HL-60 (cell line): Measurements from ENCODE around the gene NKD1.

Source experiments
- DNase-seq, 2 experiments: peaks; one replicate each; pipeline ENCODE4 v3.0.0-alpha.2; 2010 to 2020; ENCODE audit warnings: low read depth in 1 of 2, low spot score in 1 of 2
- H3K27ac ChIP-seq: fragments of 250-450 bp; sonication (Bioruptor Pico); replicated peaks from 2 replicates; pipeline ENCODE4 v1.5.1; 2020; ENCODE audit warnings: mild to moderate bottlenecking, moderate library complexity
- H3K27me3 ChIP-seq: fragments of 250-450 bp; sonication (Bioruptor Pico); 2 replicates; pipeline ENCODE4 v1.5.1; 2021; ENCODE audit warnings: mild to moderate bottlenecking, moderate library complexity; ENCODE audit not compliant: insufficient read depth, poor library complexity, severe bottlenecking
- H3K4me3 ChIP-seq: replicated peaks from 2 replicates; pipeline ENCODE4 v1.5.1; 2011; ENCODE audit warnings: mild to moderate bottlenecking, control low read depth, low read length; ENCODE audit not compliant: insufficient read depth
- GABPA ChIP-seq: IDR thresholded peaks from 2 replicates; pipeline ENCODE4 v1.6.1; 2012; ENCODE audit warnings: low read depth
- POLR2AphosphoS5 ChIP-seq: IDR thresholded peaks from 2 replicates; pipeline ENCODE4 v1.6.1; 2012; ENCODE audit warnings: low read depth
- REST ChIP-seq: IDR thresholded peaks from 2 replicates; pipeline ENCODE4 v1.6.1; 2012; ENCODE audit warnings: low read depth; ENCODE audit not compliant: insufficient replicate concordance
- SPI1 ChIP-seq: IDR thresholded peaks from 2 replicates; pipeline ENCODE4 v1.6.1; 2012; ENCODE audit warnings: low read depth, mild to moderate bottlenecking, borderline replicate concordance
- TF ChIP-seq, protein P1 (sequence below): IDR thresholded peaks from one replicate; pipeline ENCODE4 v1.5.1; 2011; ENCODE audit warnings: low read length, control low read depth, inconsistent platforms; ENCODE audit not compliant: insufficient read depth

NKD1 gene

GRCh38 chr16:50549561-50549915 lies 1.3 kb downstream of the NKD1 start:
- peaks cover 18% of the 10 kb centered on the region for H3K27me3 ChIP-seq

DNA sequence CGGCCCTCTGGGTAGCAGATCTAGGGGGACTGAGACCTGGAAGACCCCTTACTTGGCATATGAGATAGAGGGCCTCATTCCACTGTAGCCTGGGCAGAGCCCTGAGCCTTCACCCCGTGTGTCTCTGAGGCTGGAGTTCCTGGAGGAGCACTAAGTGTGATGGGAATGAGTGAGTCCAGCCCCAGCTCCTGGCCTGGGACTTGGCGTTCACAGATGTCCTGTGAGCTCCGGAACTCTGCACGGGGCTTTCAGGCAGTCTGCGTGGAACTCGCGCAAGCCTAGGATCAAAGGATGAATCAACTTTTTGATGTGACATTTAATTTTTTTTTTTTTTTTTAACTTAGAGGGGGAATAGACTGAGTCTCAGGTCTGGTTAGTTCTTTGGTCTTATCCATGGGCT lies 1.8 kb downstream of the NKD1 start:
- no peak overlapping the region for H3K27ac ChIP-seq
- no peak for DNase-seq
- peaks cover 18% of the 10 kb centered on the region for H3K27me3 ChIP-seq
- TF ChIP-seq SPI1: no peak
- no peak overlapping the region for H3K4me3 ChIP-seq

More at GRCh38 chr16:50549561-50549915, 1.3 kb downstream of the NKD1 start:
- no peak overlapping the region for H3K27ac ChIP-seq
- TF ChIP-seq REST (no peak), POLR2AphosphoS5 (no peak), GABPA (no peak)
- TF ChIP-seq, protein P1, sequence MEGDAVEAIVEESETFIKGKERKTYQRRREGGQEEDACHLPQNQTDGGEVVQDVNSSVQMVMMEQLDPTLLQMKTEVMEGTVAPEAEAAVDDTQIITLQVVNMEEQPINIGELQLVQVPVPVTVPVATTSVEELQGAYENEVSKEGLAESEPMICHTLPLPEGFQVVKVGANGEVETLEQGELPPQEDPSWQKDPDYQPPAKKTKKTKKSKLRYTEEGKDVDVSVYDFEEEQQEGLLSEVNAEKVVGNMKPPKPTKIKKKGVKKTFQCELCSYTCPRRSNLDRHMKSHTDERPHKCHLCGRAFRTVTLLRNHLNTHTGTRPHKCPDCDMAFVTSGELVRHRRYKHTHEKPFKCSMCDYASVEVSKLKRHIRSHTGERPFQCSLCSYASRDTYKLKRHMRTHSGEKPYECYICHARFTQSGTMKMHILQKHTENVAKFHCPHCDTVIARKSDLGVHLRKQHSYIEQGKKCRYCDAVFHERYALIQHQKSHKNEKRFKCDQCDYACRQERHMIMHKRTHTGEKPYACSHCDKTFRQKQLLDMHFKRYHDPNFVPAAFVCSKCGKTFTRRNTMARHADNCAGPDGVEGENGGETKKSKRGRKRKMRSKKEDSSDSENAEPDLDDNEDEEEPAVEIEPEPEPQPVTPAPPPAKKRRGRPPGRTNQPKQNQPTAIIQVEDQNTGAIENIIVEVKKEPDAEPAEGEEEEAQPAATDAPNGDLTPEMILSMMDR: no peak
- H3K4me3 ChIP-seq: no peak overlapping the region
- no peak for DNase-seq

- Histone ChIP-seq H3K27ac (no peak overlapping the region), H3K4me3 (no peak overlapping the region), H3K27me3 (peaks cover 18% of the 10 kb centered on the region)
- TF ChIP-seq, protein P1: no peak
- no peak for TF ChIP-seq REST
- no peak for TF ChIP-seq SPI1
- TF ChIP-seq GABPA: no peak
- DNase-seq: no peak
Observed at GRCh38 chr16:50550866-50551641, 2.9 kb downstream of the NKD1 start.

- no peak for DNase-seq
Observed at GRCh38 chr16:50552476-50553101, 4.4 kb downstream of the NKD1 start.

More at GRCh38 chr16:50552476-50553101, 4.4 kb downstream of the NKD1 start:
- TF ChIP-seq GABPA (no peak), POLR2AphosphoS5 (no peak), SPI1 (no peak), REST (no peak)
- TF ChIP-seq, protein P1: no peak
- Histone ChIP-seq H3K27me3 (peaks cover 11% of the 10 kb centered on the region), H3K27ac (no peak overlapping the region), H3K4me3 (no peak overlapping the region)
